ENCODE results near the gene EHD1. TPM values are rescaled to one million over a fixed set of nuclear protein-coding genes. Genes with fewer than 3 reads are reported as not detected.
A peak's percentile ranks its signal among the peaks of the same experiment; 100 is the strongest.

The EHD1 gene
- total RNA-seq, 1 donor from 2014 or later = 216 TPM

DNA sequence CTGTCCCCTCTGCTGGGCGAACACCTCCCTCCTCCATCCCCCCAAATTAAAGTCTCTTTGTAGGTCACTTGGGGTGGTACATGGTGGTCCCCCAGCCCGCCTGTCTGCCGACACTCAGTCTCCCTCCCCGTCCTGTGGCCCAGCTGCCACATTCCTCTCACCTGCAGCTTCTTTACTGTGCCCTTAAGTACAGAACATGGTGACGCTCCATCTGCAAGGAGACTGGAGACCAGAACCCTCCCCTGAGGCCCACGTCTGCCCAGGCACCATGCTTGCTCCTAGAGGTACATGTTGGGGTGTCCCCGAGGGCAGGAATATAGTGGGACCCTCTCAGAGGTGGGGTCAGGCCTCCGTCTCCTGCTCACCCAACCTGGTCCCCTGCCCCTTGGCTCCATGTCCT lies 5.6 kb upstream of the EHD1 start:
- Histone ChIP-seq H3K27me3 (no peaks in the 10 kb centered on the region), H3K4me1 (peaks cover 8 to 18% of the 10 kb centered on the region in 2 donors), H3K4me3 (no peak overlapping the region), H3K36me3 (no peaks in the 10 kb centered on the region), H3K27ac (peak overlapping the region; percentile 90 to 92), H3K9me3 (no peaks in the 10 kb centered on the region)
- intact Hi-C loops (cut with DNase I) = no loop called here
- TF ChIP-seq, protein P1, sequence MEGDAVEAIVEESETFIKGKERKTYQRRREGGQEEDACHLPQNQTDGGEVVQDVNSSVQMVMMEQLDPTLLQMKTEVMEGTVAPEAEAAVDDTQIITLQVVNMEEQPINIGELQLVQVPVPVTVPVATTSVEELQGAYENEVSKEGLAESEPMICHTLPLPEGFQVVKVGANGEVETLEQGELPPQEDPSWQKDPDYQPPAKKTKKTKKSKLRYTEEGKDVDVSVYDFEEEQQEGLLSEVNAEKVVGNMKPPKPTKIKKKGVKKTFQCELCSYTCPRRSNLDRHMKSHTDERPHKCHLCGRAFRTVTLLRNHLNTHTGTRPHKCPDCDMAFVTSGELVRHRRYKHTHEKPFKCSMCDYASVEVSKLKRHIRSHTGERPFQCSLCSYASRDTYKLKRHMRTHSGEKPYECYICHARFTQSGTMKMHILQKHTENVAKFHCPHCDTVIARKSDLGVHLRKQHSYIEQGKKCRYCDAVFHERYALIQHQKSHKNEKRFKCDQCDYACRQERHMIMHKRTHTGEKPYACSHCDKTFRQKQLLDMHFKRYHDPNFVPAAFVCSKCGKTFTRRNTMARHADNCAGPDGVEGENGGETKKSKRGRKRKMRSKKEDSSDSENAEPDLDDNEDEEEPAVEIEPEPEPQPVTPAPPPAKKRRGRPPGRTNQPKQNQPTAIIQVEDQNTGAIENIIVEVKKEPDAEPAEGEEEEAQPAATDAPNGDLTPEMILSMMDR (IDR thresholded peaks at IDR 0.05) = no peak
- DNase-seq (ENCODE audit: low spot score in 2 of 2) = no peak

DNA sequence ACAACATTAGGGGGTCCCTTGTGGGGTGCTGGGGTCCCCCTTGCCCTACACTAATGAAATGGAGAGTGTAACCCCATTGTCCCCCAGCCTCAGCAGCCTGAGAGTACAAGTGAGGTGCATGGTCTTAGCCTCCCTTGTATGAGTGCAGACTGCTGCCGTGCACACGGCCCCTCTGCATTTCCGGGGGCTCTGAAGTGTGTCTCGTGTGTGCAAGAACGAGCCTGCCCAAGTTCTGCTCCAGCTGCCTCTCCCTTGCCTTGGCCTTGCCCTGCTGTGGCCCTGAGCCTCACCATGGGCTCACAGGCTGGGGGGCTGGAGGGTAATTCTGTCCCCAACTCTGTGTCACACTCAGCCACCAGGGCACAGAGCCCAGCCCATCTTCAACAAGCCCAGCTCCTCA lies 5.2 kb upstream of the EHD1 start:
- Histone ChIP-seq H3K4me1 (peaks cover 8 to 18% of the 10 kb centered on the region in 2 donors), H3K27ac (peak overlapping the region; percentile 90 to 92), H3K36me3 (no peaks in the 10 kb centered on the region), H3K4me3 (no peak overlapping the region), H3K9me3 (no peaks in the 10 kb centered on the region), H3K27me3 (no peaks in the 10 kb centered on the region)
- intact Hi-C loops (cut with DNase I) = no loop called here
- DNase-seq (ENCODE audit: low spot score in 2 of 2) = no peak
- TF ChIP-seq, protein P1 (IDR thresholded peaks at IDR 0.05) = no peak

DNA sequence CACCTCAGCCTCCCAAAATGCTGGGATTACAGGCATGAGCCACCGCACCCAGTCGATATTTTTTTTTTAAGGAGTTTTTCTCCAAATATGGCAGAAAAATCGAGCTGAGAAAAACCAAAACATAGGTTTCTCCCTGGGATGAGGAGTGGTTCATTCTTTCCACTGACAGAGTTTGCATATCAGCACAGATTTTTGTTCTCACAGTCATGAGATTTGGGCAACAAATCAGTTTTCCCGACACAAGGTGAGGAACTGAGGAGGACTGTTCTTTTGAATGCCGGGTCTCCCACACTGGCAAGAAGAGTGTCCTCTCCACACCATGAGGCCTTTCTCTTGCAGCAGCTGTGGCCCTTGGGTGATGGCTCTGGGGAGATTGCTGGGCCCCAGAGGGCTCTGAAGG lies 3.8 kb upstream of the EHD1 start:
- no peaks in the 10 kb centered on the region for H3K36me3 ChIP-seq
- no peak for DNase-seq (ENCODE audit: low spot score in 2 of 2)
- intact Hi-C loops (cut with DNase I) = loop anchor here (1.0 kb wide), 1 partner anchor 26 kb away; no protein-coding TSS in a partner anchor
- peak overlapping the region; percentile 90 to 92 for H3K27ac ChIP-seq
- no peak overlapping the region for H3K4me3 ChIP-seq
- H3K9me3 ChIP-seq = no peaks in the 10 kb centered on the region
- H3K27me3 ChIP-seq = no peaks in the 10 kb centered on the region
- H3K4me1 ChIP-seq = peaks cover 3 to 13% of the 10 kb centered on the region in 2 donors
- TF ChIP-seq, protein P1 (IDR thresholded peaks at IDR 0.05) = no peak

DNA sequence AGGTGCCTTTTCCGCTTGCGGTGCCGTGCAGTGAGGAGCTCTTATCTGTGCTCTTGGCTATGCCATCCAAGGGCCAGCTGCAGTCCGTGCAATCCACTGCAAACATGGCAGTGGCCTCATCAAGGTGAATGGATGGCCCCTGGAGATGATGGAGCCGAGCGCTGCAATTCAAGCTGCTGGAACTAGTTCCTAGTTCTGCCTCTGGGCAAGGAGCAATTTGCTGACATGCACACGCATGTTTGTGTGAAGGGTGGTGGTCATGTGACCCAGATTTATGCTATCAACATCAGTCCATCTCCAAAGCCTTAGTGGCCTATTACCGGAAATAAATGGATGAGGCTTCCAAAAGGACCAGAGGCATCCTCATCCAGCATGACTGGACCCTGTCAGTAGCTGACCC lies 3.1 kb upstream of the EHD1 start:
- Histone ChIP-seq H3K27ac (peak overlapping the region; percentile 90 to 92), H3K4me3 (no peak overlapping the region)
- intact Hi-C loops (cut with DNase I) = no loop called here

DNA sequence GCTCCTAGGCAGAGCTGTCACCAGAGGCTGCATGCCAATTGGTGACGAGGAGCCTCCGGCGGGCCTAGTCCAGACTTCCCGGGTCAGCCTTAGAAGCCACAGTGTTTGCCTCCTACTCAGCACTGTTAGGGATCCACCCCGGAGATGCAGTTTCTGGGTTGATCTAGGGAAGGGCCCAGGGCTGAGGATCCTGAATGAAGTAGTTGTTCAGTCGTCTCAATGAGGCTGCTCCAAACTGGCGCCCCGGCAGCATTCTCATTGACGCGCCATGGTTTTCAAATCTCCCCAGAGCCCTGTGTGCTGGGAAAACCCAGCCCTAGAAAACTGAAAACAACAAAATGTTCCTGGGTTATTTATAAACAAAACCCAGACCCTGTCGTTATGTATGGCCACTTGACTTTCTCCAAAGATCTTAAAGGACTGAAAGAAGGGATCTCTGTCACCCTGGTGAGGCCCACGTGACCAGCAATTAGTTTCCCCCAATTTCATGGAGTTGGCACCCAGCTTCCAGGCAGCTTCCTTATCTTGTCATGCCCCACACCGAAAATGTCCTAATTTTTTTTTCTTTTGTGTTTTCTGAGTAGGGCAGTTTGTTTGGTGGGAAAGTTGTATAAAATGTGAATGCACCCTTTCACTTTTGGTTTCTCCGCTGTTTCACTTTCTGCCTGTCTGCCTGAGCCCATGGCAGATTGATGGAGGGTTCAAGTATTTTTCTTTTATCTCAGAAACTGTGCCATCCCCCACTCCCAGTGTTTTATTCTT lies 2.0 kb upstream of the EHD1 start:
- Histone ChIP-seq H3K36me3 (no peaks in the 10 kb centered on the region), H3K27me3 (no peaks in the 10 kb centered on the region), H3K27ac (peak overlapping the region; percentile 89 to 92), H3K9me3 (no peaks in the 10 kb centered on the region), H3K4me3 (no peak overlapping the region), H3K4me1 (peaks cover 3 to 22% of the 10 kb centered on the region in 2 donors)
- TF ChIP-seq, protein P1 (IDR thresholded peaks at IDR 0.05) = no peak
- intact Hi-C loops (cut with DNase I) = no loop called here
- no peak for DNase-seq (ENCODE audit: low spot score in 2 of 2)

More for the DNA sequence above, 3.1 kb upstream of the EHD1 start:
- Histone ChIP-seq H3K36me3 (no peaks in the 10 kb centered on the region), H3K27me3 (no peaks in the 10 kb centered on the region), H3K9me3 (no peaks in the 10 kb centered on the region), H3K4me1 (peaks cover 3 to 13% of the 10 kb centered on the region in 2 donors)
- DNase-seq (ENCODE audit: low spot score in 2 of 2) = no peak
- TF ChIP-seq, protein P1 (IDR thresholded peaks at IDR 0.05) = no peak
